ENCODE data around the gene SGMS1. TPM values are rescaled to one million over a fixed set of nuclear protein-coding genes. Genes with fewer than 3 reads are reported as not detected.

SGMS1 gene
- total RNA-seq, 1 donor from 2014 or later = 9.2 TPM

DNA sequence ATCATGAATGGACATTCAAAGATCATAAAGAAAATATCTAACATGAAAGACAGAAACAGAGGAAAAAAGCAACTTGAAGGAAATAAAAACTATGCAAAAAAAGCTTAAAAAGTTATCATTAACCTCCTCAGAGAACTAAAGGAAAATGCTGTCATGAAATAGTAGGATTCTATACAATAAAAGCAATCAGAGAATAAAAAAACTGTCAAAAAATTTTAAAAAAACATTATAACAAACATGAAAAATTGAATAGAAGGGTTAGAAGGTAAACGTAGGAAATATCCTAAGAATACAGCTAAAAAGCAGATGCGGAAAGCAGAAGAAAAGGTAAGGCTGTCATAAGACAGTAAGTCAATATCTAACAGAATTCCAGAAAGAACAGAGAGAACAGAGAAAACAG is 44.8 kb downstream of the SGMS1 start:
- H3K9me3 ChIP-seq (ENCODE audit: low read depth) = no peaks in the 10 kb centered on the region
- H3K36me3 Mint-ChIP-seq = peaks cover 3% of the 10 kb centered on the region
- no peak overlapping the region for H3K4me2 ChIP-seq
- no peaks in the 10 kb centered on the region for H3K79me2 ChIP-seq (ENCODE audit: low read depth)
- H3K9me3 Mint-ChIP-seq = no peaks in the 10 kb centered on the region
- no peaks in the 10 kb centered on the region for H3K36me3 ChIP-seq
- H3K4me3 Mint-ChIP-seq = no peak overlapping the region
- no peak for DNase-seq (ENCODE audit: low spot score)
- H3K9ac ChIP-seq = no peak overlapping the region
- H3K27ac ChIP-seq = no peak overlapping the region
- H3K27me3 ChIP-seq = no peaks in the 10 kb centered on the region
- H2AFZ ChIP-seq (replicated peaks) = no peak overlapping the region
- TF ChIP-seq EZH2 (IDR thresholded peaks at IDR 0.05) = no peak
- TF ChIP-seq, protein P1, sequence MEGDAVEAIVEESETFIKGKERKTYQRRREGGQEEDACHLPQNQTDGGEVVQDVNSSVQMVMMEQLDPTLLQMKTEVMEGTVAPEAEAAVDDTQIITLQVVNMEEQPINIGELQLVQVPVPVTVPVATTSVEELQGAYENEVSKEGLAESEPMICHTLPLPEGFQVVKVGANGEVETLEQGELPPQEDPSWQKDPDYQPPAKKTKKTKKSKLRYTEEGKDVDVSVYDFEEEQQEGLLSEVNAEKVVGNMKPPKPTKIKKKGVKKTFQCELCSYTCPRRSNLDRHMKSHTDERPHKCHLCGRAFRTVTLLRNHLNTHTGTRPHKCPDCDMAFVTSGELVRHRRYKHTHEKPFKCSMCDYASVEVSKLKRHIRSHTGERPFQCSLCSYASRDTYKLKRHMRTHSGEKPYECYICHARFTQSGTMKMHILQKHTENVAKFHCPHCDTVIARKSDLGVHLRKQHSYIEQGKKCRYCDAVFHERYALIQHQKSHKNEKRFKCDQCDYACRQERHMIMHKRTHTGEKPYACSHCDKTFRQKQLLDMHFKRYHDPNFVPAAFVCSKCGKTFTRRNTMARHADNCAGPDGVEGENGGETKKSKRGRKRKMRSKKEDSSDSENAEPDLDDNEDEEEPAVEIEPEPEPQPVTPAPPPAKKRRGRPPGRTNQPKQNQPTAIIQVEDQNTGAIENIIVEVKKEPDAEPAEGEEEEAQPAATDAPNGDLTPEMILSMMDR (IDR thresholded peaks at IDR 0.05) = no peak
- H3F3A ChIP-seq (ENCODE audit: low read depth) = no peaks in the 10 kb centered on the region
- peaks cover 12% of the 10 kb centered on the region for H3K4me1 ChIP-seq
- H3K4me3 ChIP-seq = no peak overlapping the region
- H4K20me1 ChIP-seq (ENCODE audit: low read depth) = peaks cover 5% of the 10 kb centered on the region
- H3K27me3 Mint-ChIP-seq (ENCODE audit: insufficient read depth, low read depth) = peaks cover 8% of the 10 kb centered on the region
- no peak overlapping the region for H3K27ac Mint-ChIP-seq
- peaks cover 13% of the 10 kb centered on the region for H3K4me1 Mint-ChIP-seq

DNA sequence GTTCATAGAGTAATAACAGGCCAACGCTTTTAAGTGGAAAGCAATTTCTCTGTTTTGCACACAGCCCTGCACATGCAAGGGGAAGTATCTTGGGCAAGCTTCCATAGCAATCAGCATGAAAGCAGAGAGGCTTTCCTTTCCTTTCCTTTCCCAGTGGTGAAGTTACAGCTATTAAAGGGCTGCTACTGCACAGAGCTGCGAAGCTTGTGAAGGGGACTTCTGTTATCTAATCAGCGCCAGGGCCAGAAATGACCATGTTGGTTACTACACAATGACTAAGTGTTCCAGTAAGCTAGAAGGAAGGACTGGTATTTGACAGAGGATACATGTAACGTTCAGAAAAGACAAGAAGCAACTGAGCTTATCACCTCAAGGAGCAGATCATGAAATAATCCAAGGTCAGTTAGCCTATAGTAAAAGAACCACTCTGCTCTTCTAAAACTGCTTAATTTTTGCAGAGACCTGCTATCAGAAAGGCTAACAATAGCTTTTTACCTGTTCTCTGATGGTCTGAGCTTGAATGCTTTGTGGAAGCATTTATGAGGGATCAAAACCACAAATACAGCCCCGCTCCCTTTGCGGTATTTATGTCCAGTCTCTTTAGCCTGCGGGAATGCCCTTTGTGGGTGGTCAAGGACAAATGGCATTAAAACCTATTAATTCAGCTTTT is 45.9 kb downstream of the SGMS1 start:
- Mint-ChIP-seq H3K4me3 (no peak overlapping the region), H3K27ac (no peak overlapping the region)

DNA sequence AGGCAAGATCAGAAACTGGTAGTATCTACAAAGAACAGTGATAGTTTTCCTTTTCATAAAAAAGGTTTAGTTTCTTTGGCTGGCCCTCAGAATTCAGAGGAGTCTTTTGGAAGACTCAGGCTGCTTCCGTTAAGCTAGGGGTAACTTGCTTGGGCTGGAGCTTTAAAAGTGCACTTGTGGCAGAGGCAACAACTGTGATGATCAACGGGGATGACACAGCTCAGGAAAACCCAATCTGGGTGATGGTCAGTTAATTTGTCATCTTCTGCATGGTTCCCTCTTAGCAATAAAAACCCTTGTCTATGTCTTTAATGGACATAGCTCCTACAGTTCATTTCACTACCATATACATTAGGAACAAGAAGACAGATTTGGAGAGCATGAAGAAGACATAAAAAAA is 46.7 kb downstream of the SGMS1 start:
- Histone ChIP-seq H3K9me3 (ENCODE audit: low read depth) (no peaks in the 10 kb centered on the region), H3K4me2 (no peak overlapping the region), H3K4me1 (peaks cover 12% of the 10 kb centered on the region), H3K9ac (no peak overlapping the region), H3K27me3 (no peaks in the 10 kb centered on the region), H3K27ac (no peak overlapping the region), H4K20me1 (ENCODE audit: low read depth) (peaks cover 5% of the 10 kb centered on the region), H2AFZ (replicated peaks) (no peak overlapping the region), H3K36me3 (no peaks in the 10 kb centered on the region), H3K4me3 (no peak overlapping the region), H3K79me2 (ENCODE audit: low read depth) (no peaks in the 10 kb centered on the region), H3F3A (ENCODE audit: low read depth) (no peaks in the 10 kb centered on the region)
- Mint-ChIP-seq H3K27ac (no peak overlapping the region), H3K9me3 (no peaks in the 10 kb centered on the region), H3K4me3 (no peak overlapping the region), H3K4me1 (peaks cover 13% of the 10 kb centered on the region), H3K36me3 (no peaks in the 10 kb centered on the region), H3K27me3 (ENCODE audit: insufficient read depth, low read depth) (peaks cover 8% of the 10 kb centered on the region)
- DNase-seq (ENCODE audit: low spot score) = no peak
- TF ChIP-seq, protein P1 (IDR thresholded peaks at IDR 0.05) = no peak
- TF ChIP-seq EZH2phosphoT487 (IDR thresholded peaks at IDR 0.05) (no peak), EZH2 (IDR thresholded peaks at IDR 0.05) (no peak)

More for the DNA sequence above, 45.9 kb downstream of the SGMS1 start:
- no peak for DNase-seq (ENCODE audit: low spot score)
- H3K4me1 ChIP-seq = peaks cover 12% of the 10 kb centered on the region
- H3K27me3 ChIP-seq = no peaks in the 10 kb centered on the region
- peaks cover 5% of the 10 kb centered on the region for H4K20me1 ChIP-seq (ENCODE audit: low read depth)
- Mint-ChIP-seq H3K9me3 (no peaks in the 10 kb centered on the region), H3K4me1 (peaks cover 13% of the 10 kb centered on the region), H3K27me3 (ENCODE audit: insufficient read depth, low read depth) (peaks cover 8% of the 10 kb centered on the region), H3K36me3 (peaks cover 2% of the 10 kb centered on the region)
- H3K9ac ChIP-seq = no peak overlapping the region
- no peak overlapping the region for H3K4me2 ChIP-seq
- no peak overlapping the region for H2AFZ ChIP-seq (replicated peaks)
- no peaks in the 10 kb centered on the region for H3K36me3 ChIP-seq
- H3K9me3 ChIP-seq (ENCODE audit: low read depth) = no peaks in the 10 kb centered on the region
- no peak overlapping the region for H3K27ac ChIP-seq
- TF ChIP-seq EZH2 (IDR thresholded peaks at IDR 0.05) (no peak), EZH2phosphoT487 (IDR thresholded peaks at IDR 0.05) (no peak)
- TF ChIP-seq, protein P1 (IDR thresholded peaks at IDR 0.05) = no peak
- no peaks in the 10 kb centered on the region for H3K79me2 ChIP-seq (ENCODE audit: low read depth)
- H3F3A ChIP-seq (ENCODE audit: low read depth) = no peaks in the 10 kb centered on the region
- H3K4me3 ChIP-seq = no peak overlapping the region

All from neural progenitor cell (in vitro differentiated cells).